B cell (primary cell): ENCODE results near the gene IL34. TPM values are rescaled to one million over a fixed set of nuclear protein-coding genes. Genes with fewer than 3 reads are reported as not detected.

ENCODE experiments used
- ATAC-seq: fragments of 200-7000 bp; cut with Tn5 transposase; one replicate; pipeline ENCODE4 v1.10.0; 2021; ENCODE audit warnings: low read depth, mild to moderate bottlenecking, moderate number of reproducible peaks, moderate library complexity
- CTCF ChIA-PET: fragments of 350-600 bp; sonication (Branson Sonifier 250); formaldehyde crosslinking; loops from one replicate; lab custom pipeline; 2021; ENCODE audit warnings: antibody characterized with exemption, inconsistent platforms; lab: Charles Lee
- POLR2A ChIA-PET: fragments of 350-600 bp; sonication (Branson Sonifier 250); formaldehyde crosslinking; loops from one replicate; lab custom pipeline; 2021; ENCODE audit warnings: antibody characterized with exemption; lab: Charles Lee
- DNase-seq: peaks from one replicate; pipeline ENCODE4 v3.0.0; 2013
- H2AFZ ChIP-seq: 2 replicates; pipeline ENCODE4 v1.6.1; 2012; ENCODE audit warnings: mild to moderate bottlenecking, low read depth, low read length; ENCODE audit not compliant: insufficient read depth, poor library complexity, severe bottlenecking
- H3K27ac ChIP-seq, 2 donors: 1 replicate in 1 of 2; 2 replicates in 1 of 2; pipeline ENCODE4 v1.5.1; 2012 to 2013; ENCODE audit warnings: low read length in 2 of 2, mild to moderate bottlenecking in 2 of 2, moderate library complexity in 1 of 2
- H3K27me3 ChIP-seq, 4 experiments: fragments of 200-600 bp in 1 of 4; sonication (generic) in 1 of 4; replicated peaks in 1 of 4; 1 replicate in 2 of 4; 2 replicates in 2 of 4; pipeline versions ENCODE4 v1.6.1 to v1.7.0; 2013 to 2016; ENCODE audit warnings: low read length in 3 of 4, mild to moderate bottlenecking in 2 of 4, mixed read lengths in 1 of 4, moderate library complexity in 1 of 4; ENCODE audit not compliant: insufficient read depth in 4 of 4, control insufficient read depth in 3 of 4; ENCODE audit errors: control extremely low read depth in 1 of 4
- H3K36me3 ChIP-seq, 2 experiments: replicated peaks in 1 of 2; 1 replicate in 1 of 2; 2 replicates in 1 of 2; pipeline versions ENCODE4 v1.6.1 to v1.7.1; 2013; ENCODE audit warnings: low read length in 1 of 2; ENCODE audit not compliant: insufficient read depth in 2 of 2, control insufficient read depth in 1 of 2; ENCODE audit errors: control extremely low read depth in 1 of 2, extremely low read depth in 1 of 2
- H3K4me1 ChIP-seq, 2 donors: fragments of 200-600 bp in 1 of 2; sonication (generic) in 1 of 2; 1 replicate in 1 of 2; 2 replicates in 1 of 2; pipeline versions ENCODE4 v1.5.1 to v1.6.1; 2013 to 2017; ENCODE audit warnings: low read length in 2 of 2; ENCODE audit not compliant: control insufficient read depth in 2 of 2, insufficient read depth in 2 of 2
- H3K4me2 ChIP-seq: replicated peaks from 2 replicates; pipeline ENCODE3; 2012; ENCODE audit warnings: mild to moderate bottlenecking, low read depth, low read length; ENCODE audit not compliant: poor library complexity, severe bottlenecking
- H3K4me3 ChIP-seq, 5 experiments: fragments of 200-600 bp in 1 of 5; sonication (generic) in 1 of 5; 1 replicate in 3 of 5; 2 replicates in 2 of 5; pipeline versions ENCODE4 v1.5.1 to v1.7.0; 2011 to 2016; ENCODE audit warnings: low read length in 4 of 5, mild to moderate bottlenecking in 4 of 5, low read depth in 2 of 5, control low read depth in 1 of 5, moderate library complexity in 1 of 5; ENCODE audit not compliant: insufficient read depth in 1 of 5; ENCODE audit errors: control extremely low read depth in 1 of 5, extremely low read depth in 1 of 5
- H3K79me2 ChIP-seq: fragments of 200-600 bp; sonication (generic); one replicate; pipeline ENCODE4 v1.6.0; 2016; ENCODE audit warnings: low read length; ENCODE audit not compliant: control insufficient read depth, insufficient read depth
- H3K9ac ChIP-seq: fragments of 200-600 bp; sonication (generic); 2 replicates; pipeline ENCODE4 v1.6.1; 2017; ENCODE audit warnings: mild to moderate bottlenecking, low read length, moderate library complexity
- H3K9me3 ChIP-seq, 3 donors: one replicate each; pipeline versions ENCODE4 v1.6.1 to v1.7.1; 2013; ENCODE audit warnings: low read length in 2 of 3; ENCODE audit not compliant: control insufficient read depth in 2 of 3, insufficient read depth in 1 of 3; ENCODE audit errors: control extremely low read depth in 1 of 3
- H4K20me1 ChIP-seq: 2 replicates; pipeline ENCODE4 v1.6.0; 2012; ENCODE audit warnings: mild to moderate bottlenecking, low read length; ENCODE audit not compliant: insufficient read depth, control insufficient read depth, poor library complexity, severe bottlenecking
- H3K27ac Mint-ChIP-seq: one replicate; pipeline ENCODE4 v1.8.0; 2021; ENCODE audit warnings: mixed read lengths
- H3K27me3 Mint-ChIP-seq: one replicate; pipeline ENCODE4 v1.8.0; 2021; ENCODE audit warnings: mixed read lengths
- H3K4me1 Mint-ChIP-seq: one replicate; pipeline ENCODE4 v1.8.0; 2021; ENCODE audit warnings: mixed read lengths
- H3K4me3 Mint-ChIP-seq: one replicate; pipeline ENCODE4 v1.8.0; 2021; ENCODE audit warnings: mixed read lengths
- H3K9me3 Mint-ChIP-seq: one replicate; pipeline ENCODE4 v1.8.0; 2022; ENCODE audit warnings: mixed read lengths; ENCODE audit not compliant: insufficient read depth
- EZH2 ChIP-seq: IDR thresholded peaks from 2 replicates; pipeline ENCODE4 v1.6.1; 2012; ENCODE audit warnings: borderline replicate concordance, low read depth, mild to moderate bottlenecking, moderate library complexity, low read length; ENCODE audit not compliant: insufficient read depth, poor library complexity, severe bottlenecking
- WGBS: methylation state at CpG from one replicate; pipeline ENCODE4 v1.1.5; 2013; ENCODE audit warnings: missing lambda C conversion rate; ENCODE audit not compliant: insufficient coverage; 5-methylcytosine and 5-hydroxymethylcytosine counted together
- intact Hi-C: fragments of 100-400 bp; cut with micrococcal nuclease; formaldehyde crosslinking; loops from one replicate; pipeline ENCODE4 v1.10.0; 2022
- polyA plus RNA-seq: library from polyadenylated mRNA; depleted of rRNA; stranded (reverse); fragments of >200 nt; gene quantifications from 2 replicates; pipeline ENCODE4 v1.2.3, GENCODE V29; 2012
- total RNA-seq, 2 donors: library from RNA; stranded (reverse); fragments of 120-200 nt in 1 of 2; gene quantifications; 1 replicate in 1 of 2; 2 replicates in 1 of 2; pipeline versions ENCODE4 v1.2.3 to v1.2.4, GENCODE V29; 2013 to 2022
- TF ChIP-seq, protein P1 (sequence below): fragments of 200-600 bp; IDR thresholded peaks from one replicate; pipeline ENCODE4 v1.8.0; 2022; ENCODE audit warnings: antibody characterized with exemption, mild to moderate bottlenecking

The IL34 gene
- total and polyA plus RNA-seq, 2 donors (not counting 1 experiment from before 2014, with no cell fraction given) = 0.09 TPM; not detected in 1

DNA sequence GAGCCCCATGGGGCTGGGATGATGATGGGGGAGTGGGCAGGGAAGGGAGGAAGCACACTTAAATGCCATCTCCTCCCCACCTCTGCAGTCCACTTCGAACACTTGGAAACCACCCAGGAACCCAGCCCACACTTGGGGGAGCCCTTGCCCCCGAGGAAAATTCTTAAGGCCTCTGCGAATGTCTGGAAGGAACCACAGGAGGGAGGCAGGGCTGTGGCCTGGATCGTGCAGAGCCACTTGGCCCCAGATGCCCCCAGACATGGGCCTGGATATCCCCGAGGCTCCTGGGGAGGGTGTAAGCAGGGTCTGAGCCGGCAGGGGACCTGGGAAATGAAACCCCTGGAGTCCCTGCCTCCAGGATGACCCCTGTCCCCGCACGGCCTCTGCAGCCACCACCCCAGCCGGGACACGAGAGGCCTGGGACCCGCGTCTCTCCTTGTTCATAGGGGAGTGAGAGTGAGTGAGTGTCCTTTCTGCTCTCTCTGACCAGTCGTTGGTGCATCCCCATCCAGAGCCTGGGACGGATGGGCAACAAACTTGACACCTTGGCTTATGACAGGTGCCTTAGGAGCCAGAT is 51.3 kb downstream of the IL34 start:
- ATAC-seq (no peak), DNase-seq (no peak)
- POLR2A ChIA-PET = no interaction called here
- intact Hi-C loops = no loop called here
- 88% methylated on average over 13 of the region's 14 CpGs for WGBS
- H3K4me3 ChIP-seq = no peak overlapping the region
- TF ChIP-seq EZH2 = no peak
- TF ChIP-seq, protein P1, sequence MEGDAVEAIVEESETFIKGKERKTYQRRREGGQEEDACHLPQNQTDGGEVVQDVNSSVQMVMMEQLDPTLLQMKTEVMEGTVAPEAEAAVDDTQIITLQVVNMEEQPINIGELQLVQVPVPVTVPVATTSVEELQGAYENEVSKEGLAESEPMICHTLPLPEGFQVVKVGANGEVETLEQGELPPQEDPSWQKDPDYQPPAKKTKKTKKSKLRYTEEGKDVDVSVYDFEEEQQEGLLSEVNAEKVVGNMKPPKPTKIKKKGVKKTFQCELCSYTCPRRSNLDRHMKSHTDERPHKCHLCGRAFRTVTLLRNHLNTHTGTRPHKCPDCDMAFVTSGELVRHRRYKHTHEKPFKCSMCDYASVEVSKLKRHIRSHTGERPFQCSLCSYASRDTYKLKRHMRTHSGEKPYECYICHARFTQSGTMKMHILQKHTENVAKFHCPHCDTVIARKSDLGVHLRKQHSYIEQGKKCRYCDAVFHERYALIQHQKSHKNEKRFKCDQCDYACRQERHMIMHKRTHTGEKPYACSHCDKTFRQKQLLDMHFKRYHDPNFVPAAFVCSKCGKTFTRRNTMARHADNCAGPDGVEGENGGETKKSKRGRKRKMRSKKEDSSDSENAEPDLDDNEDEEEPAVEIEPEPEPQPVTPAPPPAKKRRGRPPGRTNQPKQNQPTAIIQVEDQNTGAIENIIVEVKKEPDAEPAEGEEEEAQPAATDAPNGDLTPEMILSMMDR = no peak
- H2AFZ ChIP-seq = no peak overlapping the region
- H3K27ac Mint-ChIP-seq = no peak overlapping the region
- H3K27ac ChIP-seq = no peak overlapping the region
- no peaks in the 10 kb centered on the region for H3K4me1 Mint-ChIP-seq
- no peak overlapping the region for H3K4me2 ChIP-seq
- no peaks in the 10 kb centered on the region for H3K27me3 ChIP-seq
- H3K79me2 ChIP-seq = no peaks in the 10 kb centered on the region
- H3K27me3 Mint-ChIP-seq = no peaks in the 10 kb centered on the region
- H4K20me1 ChIP-seq = peaks cover 8% of the 10 kb centered on the region
- H3K4me3 Mint-ChIP-seq = no peak overlapping the region
- H3K9me3 Mint-ChIP-seq = no peaks in the 10 kb centered on the region
- CTCF ChIA-PET = no interaction called here
- H3K4me1 ChIP-seq = no peaks in the 10 kb centered on the region
- H3K36me3 ChIP-seq = peaks cover 0 to 14% of the 10 kb centered on the region in 2 experiments
- H3K9ac ChIP-seq = no peak overlapping the region
- H3K9me3 ChIP-seq = no peaks in the 10 kb centered on the region

DNA sequence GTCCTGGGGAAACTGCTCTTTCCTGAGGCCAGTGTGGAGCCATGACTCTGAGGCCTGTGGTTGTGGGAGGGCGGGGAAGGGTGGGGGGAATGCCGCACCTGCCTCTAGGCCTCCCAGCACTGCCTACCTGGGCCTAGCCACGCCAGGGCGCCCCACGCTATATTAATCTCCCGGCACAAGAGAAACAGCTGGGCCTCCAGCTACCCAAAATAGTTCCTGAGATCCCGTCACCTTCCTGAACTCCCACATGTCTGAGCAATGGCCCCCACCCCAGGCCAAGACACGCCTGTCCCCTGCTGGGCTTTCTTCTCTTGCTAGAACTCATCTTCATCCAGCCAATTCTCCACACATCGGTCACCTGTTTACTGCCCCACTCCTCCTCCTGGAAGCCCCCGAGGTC is 52.5 kb downstream of the IL34 start:
- no peak overlapping the region for H3K4me3 Mint-ChIP-seq
- 92% methylated on average over 10 of the region's 10 CpGs for WGBS
- ChIA-PET POLR2A (no interaction called here), CTCF (no interaction called here)
- Histone ChIP-seq H3K4me3 (no peak overlapping the region), H3K9me3 (no peaks in the 10 kb centered on the region), H3K36me3 (peaks cover 0 to 11% of the 10 kb centered on the region in 2 experiments), H3K27me3 (no peaks in the 10 kb centered on the region), H3K79me2 (no peaks in the 10 kb centered on the region), H3K27ac (no peak overlapping the region), H3K4me2 (no peak overlapping the region), H2AFZ (no peak overlapping the region), H4K20me1 (peaks cover 8% of the 10 kb centered on the region), H3K4me1 (no peaks in the 10 kb centered on the region), H3K9ac (no peak overlapping the region)
- intact Hi-C loops = no loop called here
- ATAC-seq = no peak
- no peak for DNase-seq
- H3K4me1 Mint-ChIP-seq = no peaks in the 10 kb centered on the region
- no peaks in the 10 kb centered on the region for H3K27me3 Mint-ChIP-seq
- no peaks in the 10 kb centered on the region for H3K9me3 Mint-ChIP-seq
- no peak overlapping the region for H3K27ac Mint-ChIP-seq
- TF ChIP-seq, protein P1 = no peak
- no peak for TF ChIP-seq EZH2
